Left kidney (tissue), 8 donors: ENCODE measurements around the gene PTGR3. TPM values are rescaled to one million over a fixed set of nuclear protein-coding genes. Genes with fewer than 3 reads are reported as not detected.

Source experiments
- DNase-seq: peaks from one replicate; pipeline ENCODE4 v3.0.0-alpha.2; 2013
- long read RNA-seq, 8 donors: transcript quantifications; one replicate each; lab custom pipeline, GENCODE V29; 2026
- polyA plus RNA-seq: library from polyadenylated mRNA; unstranded; fragments of 120-200 nt; gene quantifications from one replicate; pipeline ENCODE4 v1.2.1, GENCODE V29; 2013; ENCODE audit not compliant: insufficient read length

The PTGR3 gene
- 52.0 TPM for polyA plus RNA-seq
- long read RNA-seq, donor 1, full-length matches to known transcripts: 16 of 16 reads
- long read RNA-seq, donor 1, partial matches to known transcripts: 0 of 16 reads
- long read RNA-seq, donor 1, other reads (novel, unspliced or antisense): 0 of 16 reads
- long read RNA-seq, donor 2, full-length matches to known transcripts: 5 of 5 reads
- long read RNA-seq, donor 2, partial matches to known transcripts: 0 of 5 reads
- long read RNA-seq, donor 2, other reads (novel, unspliced or antisense): 0 of 5 reads
- long read RNA-seq, donor 3, full-length matches to known transcripts: 10 of 10 reads
- long read RNA-seq, donor 3, partial matches to known transcripts: 0 of 10 reads
- long read RNA-seq, donor 3, other reads (novel, unspliced or antisense): 0 of 10 reads
- long read RNA-seq, donor 4, full-length matches to known transcripts: 1 of 1 reads
- long read RNA-seq, donor 4, partial matches to known transcripts: 0 of 1 reads
- long read RNA-seq, donor 4, other reads (novel, unspliced or antisense): 0 of 1 reads
- long read RNA-seq, donor 5, full-length matches to known transcripts: 23 of 23 reads
- long read RNA-seq, donor 5, partial matches to known transcripts: 0 of 23 reads
- long read RNA-seq, donor 5, other reads (novel, unspliced or antisense): 0 of 23 reads
- long read RNA-seq, donor 6, full-length matches to known transcripts: 14 of 14 reads
- long read RNA-seq, donor 6, partial matches to known transcripts: 0 of 14 reads
- long read RNA-seq, donor 6, other reads (novel, unspliced or antisense): 0 of 14 reads
- long read RNA-seq, donor 7, full-length matches to known transcripts: 19 of 19 reads
- long read RNA-seq, donor 7, partial matches to known transcripts: 0 of 19 reads
- long read RNA-seq, donor 7, other reads (novel, unspliced or antisense): 0 of 19 reads
- long read RNA-seq, donor 8, full-length matches to known transcripts: 4 of 4 reads
- long read RNA-seq, donor 8, partial matches to known transcripts: 0 of 4 reads
- long read RNA-seq, donor 8, other reads (novel, unspliced or antisense): 0 of 4 reads

DNA sequence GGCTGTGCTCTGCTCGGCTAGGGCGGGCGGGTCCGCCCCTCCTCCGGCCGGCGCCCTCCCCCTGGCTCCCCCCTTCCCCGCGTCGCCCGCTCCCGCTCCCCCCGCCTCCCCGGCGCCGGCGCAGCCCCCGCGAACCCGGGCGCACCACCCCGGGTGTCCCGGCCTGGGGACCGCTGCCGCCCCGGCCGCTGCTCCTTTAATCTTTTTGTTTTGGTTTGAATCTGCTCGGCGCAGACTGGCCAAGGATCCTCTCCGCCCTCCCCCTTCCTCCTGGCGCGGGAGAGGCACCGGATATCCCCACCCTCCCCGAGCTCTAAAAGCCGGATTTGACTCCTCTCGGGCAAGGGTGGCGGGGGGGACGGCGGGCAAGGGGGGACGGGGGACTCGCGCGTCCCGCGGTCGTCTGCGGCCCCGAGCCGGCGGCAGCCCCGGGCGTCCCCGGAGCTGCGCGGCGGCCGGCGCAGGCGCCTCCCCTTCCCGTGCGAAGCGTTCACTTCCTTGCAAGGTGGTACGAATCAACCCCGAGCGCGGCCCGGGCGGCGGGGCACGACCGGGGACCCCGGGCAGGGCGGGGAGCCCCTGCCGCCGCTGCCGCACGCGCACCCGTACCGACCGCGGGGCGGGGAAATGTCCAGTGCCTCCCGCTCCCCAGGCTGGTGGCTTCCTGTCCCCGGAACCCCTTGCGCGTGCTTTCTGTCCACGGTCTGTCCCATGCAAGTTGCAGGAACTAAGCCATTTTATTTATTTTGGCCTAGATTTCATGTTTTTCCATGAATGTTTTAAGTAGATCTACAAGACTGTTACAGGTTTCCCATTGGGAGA lies at the start of gene PTGR3:
PTGR3 (minus strand) TSS at position 11 of the 822 bp plus-strand sequence. CDS start 81 bp downstream, outside the sequence.
- peak; percentile 81 for DNase-seq

- DNase-seq: no peak
Observed at GRCh38 chr18:75257605-75258004, 48.7 kb upstream of the PTGR3 start.

DNA sequence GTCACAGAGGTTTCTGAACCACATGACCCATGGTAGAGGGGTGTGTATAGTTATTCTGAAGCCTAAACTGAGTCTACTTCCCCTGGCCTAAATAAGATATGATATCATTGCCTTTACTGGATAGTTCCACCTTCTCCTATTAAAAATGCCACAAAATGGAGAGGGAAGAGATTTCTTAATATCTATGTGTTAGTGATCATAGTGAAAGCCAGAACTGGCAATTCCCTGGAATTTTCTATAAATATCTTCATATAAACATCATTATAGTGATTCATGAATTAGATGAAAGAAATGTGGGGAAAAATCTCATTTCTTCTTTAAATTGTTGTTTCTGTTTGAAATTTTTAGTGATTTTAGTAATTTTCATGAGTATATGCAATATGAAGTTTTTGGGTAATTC lies 47.4 kb upstream of the PTGR3 start:
- DNase-seq: no peak

- no peak for DNase-seq
Observed at GRCh38 chr18:75255094-75255493, 46.2 kb upstream of the PTGR3 start.

GRCh38 chr18:75253784-75254183 lies 44.8 kb upstream of the PTGR3 start:
- no peak for DNase-seq

- no peak for DNase-seq
Observed at GRCh38 chr18:75253043-75253442, 44.1 kb upstream of the PTGR3 start.

- DNase-seq: no peak
Observed at GRCh38 chr18:75252136-75252535, 43.2 kb upstream of the PTGR3 start.

DNA sequence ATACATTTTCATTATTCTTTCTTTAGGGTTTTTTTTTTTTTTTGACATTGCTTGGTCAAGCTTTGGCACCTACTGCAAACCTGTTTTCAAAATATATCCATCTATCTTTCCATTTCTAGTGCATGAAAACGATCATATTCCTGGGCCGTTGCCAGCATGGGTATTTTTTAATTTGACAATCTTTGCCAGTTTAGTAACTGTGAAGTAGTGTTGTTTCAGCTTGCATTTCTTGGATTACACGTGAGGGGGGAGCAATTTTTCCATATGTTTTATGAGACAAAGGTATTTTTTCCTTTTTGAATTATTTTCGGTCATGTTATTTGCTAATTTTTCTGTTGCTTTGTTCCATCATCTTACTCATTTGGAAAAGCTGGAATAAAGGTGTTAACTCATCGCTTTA lies 42.5 kb upstream of the PTGR3 start:
- DNase-seq: no peak

- no peak for DNase-seq
Observed at GRCh38 chr18:75250471-75250821, 41.5 kb upstream of the PTGR3 start.

DNA sequence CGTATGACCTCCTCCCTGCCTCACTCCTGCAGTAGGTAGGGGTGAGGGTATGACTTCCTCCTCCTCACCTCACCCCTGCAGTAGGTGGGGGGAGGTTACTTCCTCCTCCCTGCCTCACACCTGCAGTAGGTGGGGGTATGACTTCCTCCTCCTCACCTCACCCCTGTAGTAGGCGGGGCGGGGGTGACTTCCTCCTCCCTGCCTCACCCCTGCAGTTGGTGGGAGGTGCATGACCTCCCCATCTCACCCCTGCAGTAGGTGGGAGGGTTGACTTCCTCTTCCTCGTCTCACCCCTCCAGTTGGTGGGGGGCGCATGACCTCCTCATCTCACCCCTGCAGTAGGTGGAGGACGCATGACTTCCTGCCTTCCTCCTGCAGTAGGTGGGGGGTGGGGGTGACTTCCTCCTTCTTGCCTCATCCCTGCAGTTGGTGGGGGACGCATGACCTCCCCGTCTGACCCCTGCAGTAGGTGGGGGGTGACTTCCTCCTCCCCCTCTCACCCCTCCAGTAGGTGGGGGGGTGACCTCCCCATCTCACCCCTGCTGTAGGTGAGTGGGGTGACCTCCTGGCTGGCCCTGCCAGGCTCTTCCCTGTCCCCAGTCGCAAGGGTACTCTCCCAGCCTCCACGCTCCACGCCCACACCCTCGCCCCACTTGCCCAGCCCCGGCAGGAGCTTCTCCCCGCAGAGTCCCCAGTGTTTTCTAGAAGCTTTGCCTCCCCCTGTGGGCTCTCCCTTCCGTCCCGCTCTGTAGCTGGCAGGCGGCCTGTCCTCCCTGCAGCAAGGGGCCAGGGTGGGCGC lies 40.9 kb upstream of the PTGR3 start:
- no peak for DNase-seq

GRCh38 chr18:75249175-75249518 lies 40.2 kb upstream of the PTGR3 start:
- no peak for DNase-seq

DNA sequence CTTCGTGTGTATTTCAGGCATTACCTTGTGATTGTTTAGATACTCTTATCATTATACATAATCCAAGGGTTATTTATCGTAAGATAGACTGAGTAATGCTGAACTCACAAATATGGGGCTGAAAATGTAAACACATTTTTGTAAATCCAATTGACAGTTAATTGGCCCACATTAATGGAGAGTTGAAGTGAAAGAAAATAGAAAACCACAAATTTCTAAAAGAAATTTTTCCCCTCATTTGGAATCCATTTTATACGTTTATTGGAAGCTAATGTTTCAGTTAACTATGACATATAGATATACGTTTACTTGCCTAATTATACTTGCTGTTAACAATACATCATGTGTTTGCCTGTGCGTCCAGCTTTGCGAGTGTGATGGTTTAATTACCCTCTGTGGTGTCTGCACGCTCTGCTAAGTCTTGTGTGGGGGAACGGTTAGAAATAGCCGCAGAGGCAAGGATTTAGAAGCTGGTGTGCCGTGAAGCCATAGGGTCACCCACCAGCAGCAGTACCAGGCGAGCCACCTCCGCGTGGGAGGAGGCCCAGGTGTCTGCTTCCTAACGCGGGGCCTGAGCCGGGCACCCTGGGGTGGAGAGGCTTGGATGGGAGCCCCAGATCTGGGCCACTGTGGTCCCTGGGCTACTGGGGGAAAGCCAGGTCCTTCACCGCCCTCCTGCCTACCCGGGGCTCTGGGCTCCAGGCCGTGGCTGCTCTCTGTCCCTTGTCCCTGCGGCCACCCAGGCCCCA lies 39.7 kb upstream of the PTGR3 start:
- no peak for DNase-seq

- no peak for DNase-seq
Observed at GRCh38 chr18:75247611-75248421, 38.9 kb upstream of the PTGR3 start.

DNA sequence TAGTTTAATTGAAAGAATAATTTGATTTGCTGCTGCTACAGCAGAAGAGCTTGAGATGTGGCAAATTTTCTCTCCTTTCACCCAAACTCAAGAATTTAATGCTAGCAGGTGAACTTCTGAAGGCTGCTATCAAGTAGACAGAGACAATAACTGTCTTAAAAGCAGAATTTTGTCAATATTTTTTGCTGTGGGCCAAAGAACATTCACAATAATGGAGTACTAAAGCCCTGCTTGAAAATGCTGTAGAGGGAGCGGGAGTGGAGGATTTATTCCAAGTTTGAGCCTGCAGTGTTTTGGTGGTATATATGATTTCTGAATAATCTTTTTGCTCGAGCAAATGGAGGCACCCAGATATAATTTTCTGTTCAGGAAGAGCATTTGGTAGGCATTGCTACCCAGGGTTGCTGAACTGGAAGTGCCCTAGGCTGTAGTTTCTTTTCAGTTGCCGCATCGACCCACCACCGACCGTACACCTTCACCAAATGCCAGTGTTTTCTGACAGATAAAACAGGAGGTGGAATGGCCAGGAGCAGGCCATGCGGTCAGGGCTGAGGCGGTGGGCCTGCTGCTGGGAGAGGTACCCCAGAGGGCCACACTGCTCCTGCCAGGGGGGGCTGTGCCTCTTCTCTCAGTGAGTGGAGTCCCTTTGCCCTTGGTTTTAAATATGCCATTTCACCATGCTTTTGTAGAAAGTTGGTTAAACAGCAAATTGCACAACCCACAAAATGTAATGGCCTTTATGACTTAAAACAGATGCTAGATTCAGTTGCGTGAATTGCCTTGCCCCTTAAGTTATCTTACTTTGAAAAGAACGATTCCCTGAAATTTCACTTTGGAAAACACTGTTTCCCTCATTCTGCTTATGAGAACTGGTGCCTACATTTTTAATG lies 38.0 kb upstream of the PTGR3 start:
- no peak for DNase-seq

DNA sequence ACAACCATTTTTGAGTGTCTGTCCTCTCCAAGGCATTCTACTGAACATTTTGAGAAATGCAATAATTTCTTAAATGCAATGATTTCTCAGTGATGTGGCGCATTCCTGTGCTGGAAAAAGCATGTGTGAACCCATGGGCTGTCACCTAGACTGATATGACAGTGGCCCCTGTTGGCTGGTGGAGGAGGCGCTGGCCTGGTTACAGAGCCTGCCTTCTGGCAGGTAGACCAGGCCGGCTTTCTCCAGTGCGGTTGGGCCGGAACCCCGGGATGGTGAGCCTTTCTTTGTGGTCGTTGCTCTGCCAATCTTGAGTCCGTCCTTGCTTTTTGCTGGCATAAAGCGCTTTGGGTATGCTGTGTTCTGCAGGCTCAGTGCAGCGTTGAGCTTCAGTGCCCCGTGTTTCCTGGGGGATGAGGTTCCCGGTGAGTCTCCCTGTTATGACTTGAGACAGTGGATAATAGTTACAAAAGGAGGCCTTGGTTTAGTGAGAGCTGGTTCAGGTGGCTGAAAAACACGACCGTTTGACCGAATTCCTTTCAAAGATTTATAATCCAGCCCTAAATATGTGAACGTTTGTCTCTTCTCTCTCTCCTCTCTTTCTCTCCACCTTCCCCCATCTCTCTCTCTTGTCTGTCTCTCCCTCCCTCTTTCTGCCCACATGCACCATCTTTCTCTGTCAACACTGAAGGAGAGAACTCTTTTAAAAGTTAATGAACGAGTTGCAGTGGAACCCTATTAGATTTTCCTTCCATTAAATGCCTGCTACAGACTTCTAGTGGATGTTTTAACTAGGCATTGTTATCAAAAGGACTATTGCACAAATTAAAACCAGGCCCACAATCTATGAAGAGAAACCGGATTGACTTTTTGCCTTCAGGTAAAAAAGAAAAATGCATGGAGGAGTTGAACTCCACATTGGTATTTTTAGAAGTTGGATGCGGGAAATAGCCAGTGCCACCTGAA lies 35.7 kb upstream of the PTGR3 start:
- no peak for DNase-seq

DNA sequence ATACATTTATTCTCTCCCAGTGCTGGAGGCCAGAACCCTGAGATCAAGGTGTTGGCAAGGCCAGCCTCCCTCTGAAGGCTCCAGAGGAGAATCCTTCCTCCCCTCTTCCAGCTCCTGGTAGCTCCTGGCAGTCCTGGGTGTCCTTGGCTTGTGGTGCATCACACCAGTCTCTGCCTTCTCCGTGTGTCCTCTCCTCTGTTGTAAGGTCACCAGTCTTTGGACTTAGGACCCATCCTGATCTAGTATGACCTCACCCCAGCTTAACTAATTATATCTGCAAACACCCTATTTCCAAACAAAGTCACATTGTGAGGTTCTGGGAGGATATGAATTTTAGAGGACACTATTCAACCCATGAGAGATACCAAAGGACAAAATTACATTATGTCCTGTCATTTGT lies 32.8 kb upstream of the PTGR3 start:
- DNase-seq: no peak

GRCh38 chr18:75240433-75240832 lies 31.5 kb upstream of the PTGR3 start:
- no peak for DNase-seq
